ENCODE results near the gene ARAP3.

- TF ChIP-seq CTCF (conservative IDR thresholded peaks at IDR 0.05) (no peak), ZFX (IDR thresholded peaks at IDR 0.05) (no peak)
Measured at GRCh38 chr5:141617128-141617527, 64.9 kb downstream of the ARAP3 start.

Measured in C4-2B (cell line).